B cell (primary cell): Measurements from ENCODE around the gene PNPLA3. TPM values are rescaled to one million over a fixed set of nuclear protein-coding genes. Genes with fewer than 3 reads are reported as not detected.

ENCODE experiments used
- ATAC-seq: fragments of 200-7000 bp; cut with Tn5 transposase; one replicate; pipeline ENCODE4 v1.10.0; 2021; ENCODE audit warnings: low read depth, mild to moderate bottlenecking, moderate number of reproducible peaks, moderate library complexity
- CTCF ChIA-PET: fragments of 350-600 bp; sonication (Branson Sonifier 250); formaldehyde crosslinking; loops from one replicate; lab custom pipeline; 2021; ENCODE audit warnings: antibody characterized with exemption, inconsistent platforms; lab: Charles Lee
- POLR2A ChIA-PET: fragments of 350-600 bp; sonication (Branson Sonifier 250); formaldehyde crosslinking; loops from one replicate; lab custom pipeline; 2021; ENCODE audit warnings: antibody characterized with exemption; lab: Charles Lee
- DNase-seq: peaks from one replicate; pipeline ENCODE4 v3.0.0; 2013
- H2AFZ ChIP-seq: 2 replicates; pipeline ENCODE4 v1.6.1; 2012; ENCODE audit warnings: mild to moderate bottlenecking, low read depth, low read length; ENCODE audit not compliant: insufficient read depth, poor library complexity, severe bottlenecking
- H3K27ac ChIP-seq, 2 donors: 1 replicate in 1 of 2; 2 replicates in 1 of 2; pipeline ENCODE4 v1.5.1; 2012 to 2013; ENCODE audit warnings: low read length in 2 of 2, mild to moderate bottlenecking in 2 of 2, moderate library complexity in 1 of 2
- H3K27me3 ChIP-seq, 4 experiments: fragments of 200-600 bp in 1 of 4; sonication (generic) in 1 of 4; replicated peaks in 1 of 4; 1 replicate in 2 of 4; 2 replicates in 2 of 4; pipeline versions ENCODE4 v1.6.1 to v1.7.0; 2013 to 2016; ENCODE audit warnings: low read length in 3 of 4, mild to moderate bottlenecking in 2 of 4, mixed read lengths in 1 of 4, moderate library complexity in 1 of 4; ENCODE audit not compliant: insufficient read depth in 4 of 4, control insufficient read depth in 3 of 4; ENCODE audit errors: control extremely low read depth in 1 of 4
- H3K36me3 ChIP-seq, 2 experiments: replicated peaks in 1 of 2; 1 replicate in 1 of 2; 2 replicates in 1 of 2; pipeline versions ENCODE4 v1.6.1 to v1.7.1; 2013; ENCODE audit warnings: low read length in 1 of 2; ENCODE audit not compliant: insufficient read depth in 2 of 2, control insufficient read depth in 1 of 2; ENCODE audit errors: control extremely low read depth in 1 of 2, extremely low read depth in 1 of 2
- H3K4me1 ChIP-seq, 2 donors: fragments of 200-600 bp in 1 of 2; sonication (generic) in 1 of 2; 1 replicate in 1 of 2; 2 replicates in 1 of 2; pipeline versions ENCODE4 v1.5.1 to v1.6.1; 2013 to 2017; ENCODE audit warnings: low read length in 2 of 2; ENCODE audit not compliant: control insufficient read depth in 2 of 2, insufficient read depth in 2 of 2
- H3K4me2 ChIP-seq: replicated peaks from 2 replicates; pipeline ENCODE3; 2012; ENCODE audit warnings: mild to moderate bottlenecking, low read depth, low read length; ENCODE audit not compliant: poor library complexity, severe bottlenecking
- H3K4me3 ChIP-seq, 5 experiments: fragments of 200-600 bp in 1 of 5; sonication (generic) in 1 of 5; 1 replicate in 3 of 5; 2 replicates in 2 of 5; pipeline versions ENCODE4 v1.5.1 to v1.7.0; 2011 to 2016; ENCODE audit warnings: low read length in 4 of 5, mild to moderate bottlenecking in 4 of 5, low read depth in 2 of 5, control low read depth in 1 of 5, moderate library complexity in 1 of 5; ENCODE audit not compliant: insufficient read depth in 1 of 5; ENCODE audit errors: control extremely low read depth in 1 of 5, extremely low read depth in 1 of 5
- H3K79me2 ChIP-seq: fragments of 200-600 bp; sonication (generic); one replicate; pipeline ENCODE4 v1.6.0; 2016; ENCODE audit warnings: low read length; ENCODE audit not compliant: control insufficient read depth, insufficient read depth
- H3K9ac ChIP-seq: fragments of 200-600 bp; sonication (generic); 2 replicates; pipeline ENCODE4 v1.6.1; 2017; ENCODE audit warnings: mild to moderate bottlenecking, low read length, moderate library complexity
- H3K9me3 ChIP-seq, 3 donors: one replicate each; pipeline versions ENCODE4 v1.6.1 to v1.7.1; 2013; ENCODE audit warnings: low read length in 2 of 3; ENCODE audit not compliant: control insufficient read depth in 2 of 3, insufficient read depth in 1 of 3; ENCODE audit errors: control extremely low read depth in 1 of 3
- H4K20me1 ChIP-seq: 2 replicates; pipeline ENCODE4 v1.6.0; 2012; ENCODE audit warnings: mild to moderate bottlenecking, low read length; ENCODE audit not compliant: insufficient read depth, control insufficient read depth, poor library complexity, severe bottlenecking
- H3K27ac Mint-ChIP-seq: one replicate; pipeline ENCODE4 v1.8.0; 2021; ENCODE audit warnings: mixed read lengths
- H3K27me3 Mint-ChIP-seq: one replicate; pipeline ENCODE4 v1.8.0; 2021; ENCODE audit warnings: mixed read lengths
- H3K4me1 Mint-ChIP-seq: one replicate; pipeline ENCODE4 v1.8.0; 2021; ENCODE audit warnings: mixed read lengths
- H3K4me3 Mint-ChIP-seq: one replicate; pipeline ENCODE4 v1.8.0; 2021; ENCODE audit warnings: mixed read lengths
- H3K9me3 Mint-ChIP-seq: one replicate; pipeline ENCODE4 v1.8.0; 2022; ENCODE audit warnings: mixed read lengths; ENCODE audit not compliant: insufficient read depth
- CTCF ChIP-seq: fragments of 200-600 bp; IDR thresholded peaks from one replicate; pipeline ENCODE4 v1.8.0; 2022; ENCODE audit warnings: antibody characterized with exemption, mild to moderate bottlenecking
- EZH2 ChIP-seq: IDR thresholded peaks from 2 replicates; pipeline ENCODE4 v1.6.1; 2012; ENCODE audit warnings: borderline replicate concordance, low read depth, mild to moderate bottlenecking, moderate library complexity, low read length; ENCODE audit not compliant: insufficient read depth, poor library complexity, severe bottlenecking
- WGBS: methylation state at CpG from one replicate; pipeline ENCODE4 v1.1.5; 2013; ENCODE audit warnings: missing lambda C conversion rate; ENCODE audit not compliant: insufficient coverage; 5-methylcytosine and 5-hydroxymethylcytosine counted together
- intact Hi-C: fragments of 100-400 bp; cut with micrococcal nuclease; formaldehyde crosslinking; loops from one replicate; pipeline ENCODE4 v1.10.0; 2022
- polyA plus RNA-seq: library from polyadenylated mRNA; depleted of rRNA; stranded (reverse); fragments of >200 nt; gene quantifications from 2 replicates; pipeline ENCODE4 v1.2.3, GENCODE V29; 2012
- total RNA-seq, 2 donors: library from RNA; stranded (reverse); fragments of 120-200 nt in 1 of 2; gene quantifications; 1 replicate in 1 of 2; 2 replicates in 1 of 2; pipeline versions ENCODE4 v1.2.3 to v1.2.4, GENCODE V29; 2013 to 2022

PNPLA3 gene
- total and polyA plus RNA-seq, 2 donors (not counting 1 experiment from before 2014, with no cell fraction given), result 0.15 TPM; not detected in 1

GRCh38 chr22:43883012-43883661, 40.5 kb upstream of the PNPLA3 start:
- ATAC-seq (no peak), DNase-seq (peak; percentile 58)
- TF ChIP-seq CTCF, result peak; percentile 59
- no peak for TF ChIP-seq EZH2
- CTCF ChIA-PET, result interaction anchor here (0.7 to 1.4 kb wide), 5 partner anchors 9 to 203 kb away, joined by 3 to 10 read pairs (median 3); partner anchors contain the start of gene PNPLA5
- no peak overlapping the region for H3K27ac ChIP-seq
- no peak overlapping the region for H3K4me2 ChIP-seq
- H3K79me2 ChIP-seq, result no peaks in the 10 kb centered on the region
- no peak overlapping the region for H3K4me3 ChIP-seq
- WGBS, result 26% methylated on average over 9 of the region's 14 CpGs
- H2AFZ ChIP-seq, result no peak overlapping the region
- peaks cover 0 to 3% (median 0%) of the 10 kb centered on the region in 3 donors for H3K9me3 ChIP-seq
- H4K20me1 ChIP-seq, result no peaks in the 10 kb centered on the region
- H3K27me3 ChIP-seq, result peaks cover 0 to 4% (median 0%) of the 10 kb centered on the region in 4 experiments
- Mint-ChIP-seq H3K4me3 (no peak overlapping the region), H3K4me1 (peaks cover 4% of the 10 kb centered on the region), H3K27ac (no peak overlapping the region), H3K9me3 (no peaks in the 10 kb centered on the region), H3K27me3 (peaks cover 29% of the 10 kb centered on the region)
- H3K36me3 ChIP-seq, result no peaks in the 10 kb centered on the region
- POLR2A ChIA-PET, result no interaction called here
- no peak overlapping the region for H3K9ac ChIP-seq
- H3K4me1 ChIP-seq, result peaks cover 0 to 5% of the 10 kb centered on the region in 2 donors
- intact Hi-C loops, result loop anchor here (1.0 to 2.0 kb wide), 2 partner anchors 63 to 744 kb away; no protein-coding TSS in a partner anchor
